Fibroblast of mammary gland (primary cell): ENCODE measurements around the gene IGSF21.

Experiments used
- DNase-seq: peaks from one replicate; pipeline ENCODE4 v3.0.0-alpha.2; 2010; ENCODE audit warnings: low read depth
- H3K4me3 ChIP-seq: 2 replicates; pipeline ENCODE4 v1.5.1; 2011; ENCODE audit warnings: low read depth, mild to moderate bottlenecking, low read length, moderate library complexity; ENCODE audit not compliant: control insufficient read depth
- CTCF ChIP-seq: conservative IDR thresholded peaks from 2 replicates; pipeline ENCODE4 v1.5.1; 2011; ENCODE audit warnings: low read depth, low read length, inconsistent platforms; ENCODE audit not compliant: control insufficient read depth, insufficient read depth

IGSF21 gene

GRCh38 chr1:18347559-18347958 is 240.0 kb downstream of the IGSF21 start:
- TF ChIP-seq CTCF, result no peak
- no peak for DNase-seq
- H3K4me3 ChIP-seq, result no peak overlapping the region

- no peak for TF ChIP-seq CTCF
Measured at GRCh38 chr1:18348354-18348753, 240.8 kb downstream of the IGSF21 start.

GRCh38 chr1:18350747-18351146 is 243.1 kb downstream of the IGSF21 start:
- DNase-seq, result no peak
- TF ChIP-seq CTCF, result no peak
- H3K4me3 ChIP-seq, result no peak overlapping the region

More at GRCh38 chr1:18348354-18348753, 240.8 kb downstream of the IGSF21 start:
- no peak overlapping the region for H3K4me3 ChIP-seq
- no peak for DNase-seq

- H3K4me3 ChIP-seq, result no peak overlapping the region
- DNase-seq, result no peak
- TF ChIP-seq CTCF, result no peak
Measured at GRCh38 chr1:18351735-18352134, 244.1 kb downstream of the IGSF21 start.

GRCh38 chr1:18352636-18353265 is 245.2 kb downstream of the IGSF21 start:
- H3K4me3 ChIP-seq, result no peak overlapping the region
- no peak for TF ChIP-seq CTCF
- DNase-seq, result no peak

- no peak overlapping the region for H3K4me3 ChIP-seq
- no peak for TF ChIP-seq CTCF
- DNase-seq, result no peak
Measured at GRCh38 chr1:18353528-18353927, 245.9 kb downstream of the IGSF21 start.

GRCh38 chr1:18353992-18354391 is 246.4 kb downstream of the IGSF21 start:
- no peak overlapping the region for H3K4me3 ChIP-seq
- DNase-seq, result no peak
- no peak for TF ChIP-seq CTCF
